H1 (cell line): ENCODE measurements around the gene BCL2L11. TPM values are rescaled to one million over a fixed set of nuclear protein-coding genes. Genes with fewer than 3 reads are reported as not detected.

Experiments used
- CTCF ChIA-PET: fragments of 300-600 bp; sonication (Branson Sonifier 250); formaldehyde crosslinking; loops from one replicate; lab custom pipeline; 2021; ENCODE audit not compliant: partially characterized antibody; lab: Charles Lee
- POLR2A ChIA-PET: fragments of 300-600 bp; sonication (Branson Sonifier 250); formaldehyde crosslinking; loops from one replicate; lab custom pipeline; 2021; ENCODE audit warnings: inconsistent platforms; ENCODE audit not compliant: partially characterized antibody; lab: Charles Lee
- DNase-seq, 2 experiments: peaks; one replicate each; pipeline versions ENCODE4 v3.0.0 to v3.0.0-alpha.2; 2010 to 2022; ENCODE audit warnings: low spot score in 2 of 2, low read depth in 1 of 2, mixed read lengths in 1 of 2
- FAIRE-seq: peaks from 2 replicates; lab custom pipeline; 2011; peaks lifted over from hg19 to GRCh38; lab: Jason Lieb, UNC
- H2AFZ ChIP-seq: 2 replicates; pipeline ENCODE4 v1.8.1; 2012; ENCODE audit warnings: low read length, inconsistent platforms
- H2AK5ac ChIP-seq: 2 replicates; pipeline ENCODE4 v1.6.1; 2013; ENCODE audit warnings: low read depth, low read length
- H2BK120ac ChIP-seq: replicated peaks from 2 replicates; pipeline ENCODE3; 2013; ENCODE audit warnings: low read depth, low read length, inconsistent platforms
- H2BK12ac ChIP-seq: 2 replicates; pipeline ENCODE4 v1.6.1; 2013; ENCODE audit warnings: low read depth, low read length
- H2BK15ac ChIP-seq: 2 replicates; pipeline ENCODE4 v1.6.1; 2013; ENCODE audit warnings: low read length
- H2BK20ac ChIP-seq: 2 replicates; pipeline ENCODE4 v1.6.1; 2013; ENCODE audit warnings: low read length
- H2BK5ac ChIP-seq: 2 replicates; pipeline ENCODE4 v1.6.1; 2013; ENCODE audit warnings: low read depth, low read length
- H3K14ac ChIP-seq: 2 replicates; pipeline ENCODE4 v1.6.1; 2013; ENCODE audit warnings: inconsistent platforms; ENCODE audit not compliant: insufficient read length
- H3K18ac ChIP-seq: 2 replicates; pipeline ENCODE4 v1.6.1; 2013; ENCODE audit warnings: low read length; ENCODE audit errors: extremely low read depth
- H3K23ac ChIP-seq: 2 replicates; pipeline ENCODE4 v1.6.1; 2013; ENCODE audit warnings: inconsistent platforms; ENCODE audit not compliant: insufficient read length
- H3K23me2 ChIP-seq: 2 replicates; pipeline ENCODE4 v1.6.1; 2013; ENCODE audit warnings: low read depth, low read length
- H3K27ac ChIP-seq: 2 replicates; pipeline ENCODE4 v1.6.1; 2011; ENCODE audit warnings: low read depth, low read length, inconsistent platforms
- H3K27me3 ChIP-seq, 4 experiments: replicated peaks in 1 of 4; 1 replicate in 1 of 4; 2 replicates in 3 of 4; pipeline versions ENCODE4 v1.6.1 to v1.8.1; 2011 to 2013; ENCODE audit warnings: low read length in 3 of 4, mild to moderate bottlenecking in 3 of 4, inconsistent platforms in 2 of 4, mixed read lengths in 2 of 4, moderate library complexity in 1 of 4; ENCODE audit not compliant: control insufficient read depth in 3 of 4, insufficient read depth in 3 of 4; ENCODE audit errors: extremely low read depth in 1 of 4
- H3K36me3 ChIP-seq, 4 experiments: 2 replicates each; pipeline versions ENCODE4 v1.6.1 to v1.8.1; 2011 to 2013; ENCODE audit warnings: mild to moderate bottlenecking in 4 of 4, low read length in 3 of 4, moderate library complexity in 2 of 4, control low read depth in 1 of 4, inconsistent platforms in 1 of 4; ENCODE audit not compliant: insufficient read depth in 4 of 4, control insufficient read depth in 2 of 4
- H3K4ac ChIP-seq: replicated peaks from 2 replicates; pipeline ENCODE3; 2013; ENCODE audit warnings: low read length, low read depth, mixed read lengths, inconsistent platforms; ENCODE audit not compliant: insufficient read length
- H3K4me1 ChIP-seq, 4 experiments: replicated peaks in 1 of 4; 1 replicate in 1 of 4; 2 replicates in 3 of 4; pipeline versions ENCODE4 v1.6.1 to v1.8.1; 2011 to 2013; ENCODE audit warnings: low read length in 3 of 4, inconsistent platforms in 2 of 4, mixed read lengths in 1 of 4; ENCODE audit not compliant: insufficient read depth in 4 of 4, control insufficient read depth in 3 of 4
- H3K4me2 ChIP-seq, 2 experiments: 2 replicates each; pipeline versions ENCODE4 v1.6.1 to v1.8.1; 2011 to 2013; ENCODE audit warnings: low read depth in 2 of 2, low read length in 2 of 2, control low read depth in 1 of 2, inconsistent platforms in 1 of 2, mild to moderate bottlenecking in 1 of 2; ENCODE audit not compliant: insufficient read depth in 1 of 2
- H3K4me3 ChIP-seq, 4 experiments: fragments of 200-600, 300-600 bp in 1 of 4; sonication (generic), shearing (Covaris generic), sonication (Bioruptor Twin) in 1 of 4; 2 replicates each; pipeline versions ENCODE4 v1.5.1 to v1.8.1; 2011 to 2016; ENCODE audit warnings: low read length in 4 of 4, low read depth in 3 of 4, control low read depth in 2 of 4, inconsistent platforms in 2 of 4, mild to moderate bottlenecking in 2 of 4, mixed read lengths in 1 of 4, moderate library complexity in 1 of 4; ENCODE audit not compliant: insufficient read depth in 2 of 4; ENCODE audit errors: extremely low read depth in 1 of 4
- H3K56ac ChIP-seq: replicated peaks from 2 replicates; pipeline ENCODE3; 2013; ENCODE audit warnings: low read depth, mild to moderate bottlenecking, mixed read lengths, low read length, inconsistent platforms; ENCODE audit not compliant: insufficient read length
- H3K79me1 ChIP-seq: 2 replicates; pipeline ENCODE4 v1.6.1; 2013; ENCODE audit warnings: low read depth, low read length, control low read depth
- H3K79me2 ChIP-seq, 2 experiments: 2 replicates each; pipeline versions ENCODE4 v1.6.1 to v1.8.1; 2012 to 2013; ENCODE audit warnings: low read length in 2 of 2, mild to moderate bottlenecking in 2 of 2, inconsistent platforms in 1 of 2; ENCODE audit not compliant: insufficient read depth in 2 of 2, control insufficient read depth in 1 of 2
- H3K9ac ChIP-seq, 4 experiments: replicated peaks in 1 of 4; 1 replicate in 1 of 4; 2 replicates in 3 of 4; pipeline versions ENCODE4 v1.6.1 to v1.8.1; 2011 to 2013; ENCODE audit warnings: low read depth in 3 of 4, low read length in 3 of 4, control low read depth in 2 of 4, mild to moderate bottlenecking in 2 of 4, moderate library complexity in 2 of 4, inconsistent platforms in 1 of 4; ENCODE audit errors: extremely low read depth in 1 of 4
- H3K9me3 ChIP-seq, 2 experiments: 2 replicates each; pipeline versions ENCODE4 v1.6.1 to v1.8.1; 2012 to 2013; ENCODE audit warnings: mild to moderate bottlenecking in 2 of 2, moderate library complexity in 2 of 2, control low read depth in 1 of 2, inconsistent platforms in 1 of 2, low read depth in 1 of 2, low read length in 1 of 2, mixed read lengths in 1 of 2; ENCODE audit not compliant: insufficient read depth in 2 of 2
- H4K20me1 ChIP-seq, 2 experiments: replicated peaks in 1 of 2; 2 replicates each; pipeline versions ENCODE3 to v1.8.1; 2011 to 2013; ENCODE audit warnings: inconsistent platforms in 2 of 2, low read length in 2 of 2, mild to moderate bottlenecking in 1 of 2; ENCODE audit not compliant: insufficient read depth in 2 of 2, control insufficient read depth in 1 of 2
- H4K5ac ChIP-seq: 2 replicates; pipeline ENCODE4 v1.6.1; 2013; ENCODE audit warnings: low read length, low read depth, mixed read lengths, inconsistent platforms; ENCODE audit not compliant: insufficient read length
- H4K8ac ChIP-seq: 2 replicates; pipeline ENCODE4 v1.8.0; 2013; ENCODE audit warnings: mild to moderate bottlenecking, moderate library complexity, low read length, inconsistent platforms; ENCODE audit not compliant: insufficient read depth; ENCODE audit errors: extremely low read depth
- H4K91ac ChIP-seq: replicated peaks from 2 replicates; pipeline ENCODE3; 2013; ENCODE audit warnings: low read length, mixed read lengths, inconsistent platforms; ENCODE audit not compliant: insufficient read length
- JUND ChIP-seq: IDR thresholded peaks from 2 replicates; pipeline ENCODE4 v1.6.1; 2011; ENCODE audit warnings: mild to moderate bottlenecking, improper control_type of control experiment, low read length
- SIX5 ChIP-seq: IDR thresholded peaks from 2 replicates; pipeline ENCODE4 v1.6.1; 2011; ENCODE audit warnings: mild to moderate bottlenecking, low read depth, low read length
- TBP ChIP-seq: IDR thresholded peaks from 2 replicates; pipeline ENCODE4 v1.6.1; 2011; ENCODE audit warnings: low read depth, low read length, improper control_type of control experiment
- WGBS, 2 experiments: shearing (Covaris generic) in 1 of 2; methylation state at CpG; one replicate each; pipeline versions ENCODE4 v1.1.6 to v1.1.7; 2013 to 2015; ENCODE audit warnings: low lambda C conversion rate in 2 of 2, mixed read lengths in 2 of 2, inconsistent platforms in 1 of 2, low coverage in 1 of 2, missing lambda C conversion rate in 1 of 2; ENCODE audit not compliant: insufficient replicate concordance in 2 of 2, insufficient coverage in 1 of 2, insufficient read length in 1 of 2; ENCODE audit errors: extremely low coverage in 1 of 2, missing lambda C conversion rate in 1 of 2; 5-methylcytosine and 5-hydroxymethylcytosine counted together
- polyA plus RNA-seq, 7 experiments: library from polyadenylated mRNA; depleted of rRNA in 3 of 7; stranded (reverse) in 5 of 7; unstranded in 2 of 7; fragments of >200 nt in 5 of 7; fragments of 200-250 nt in 2 of 7; gene quantifications; 1 replicate in 5 of 7; 2 replicates in 1 of 7; 4 replicates in 1 of 7; pipeline versions ENCODE4 v1.2.1 to v1.2.3, GENCODE V29; 2011 to 2013; ENCODE audit warnings: missing spikeins in 2 of 7, mixed read lengths in 2 of 7
- total RNA-seq: library from RNA; stranded (reverse); fragmentation: NEBNext Ultra II Directional; extraction: Animal tissue kit (Norgen Biotek cat#: 25700); gene quantifications from 2 replicates; pipeline ENCODE4 v1.2.1, GENCODE V29; 2021

BCL2L11 gene
- total and polyA plus RNA-seq, 2 of the 8 experiments (the other 6 are each of a cell fraction or from before 2014, with no cell fraction given), result 7.5 to 22.9 TPM

GRCh38 chr2:111135237-111135909 is 14.7 kb downstream of the BCL2L11 start:
- Histone ChIP-seq H3K14ac (no peak overlapping the region), H3K27ac (no peak overlapping the region), H2AFZ (no peak overlapping the region), H3K36me3 (peaks cover 0 to 19% (median 4%) of the 10 kb centered on the region in 4 experiments; a peak in 4 of 8 replicates), H3K4ac (no peak overlapping the region), H3K56ac (no peak overlapping the region), H3K27me3 (no peaks in the 10 kb centered on the region), H3K4me1 (peaks cover 0 to 5% (median 0%) of the 10 kb centered on the region in 4 experiments; a peak in 2 of 7 replicates), H3K4me3 (no peak overlapping the region), H3K9ac (no peak overlapping the region), H3K18ac (no peak overlapping the region), H2AK5ac (no peak overlapping the region), H4K91ac (no peak overlapping the region), H2BK12ac (no peak overlapping the region), H2BK15ac (no peak overlapping the region), H2BK120ac (no peak overlapping the region), H4K5ac (no peak overlapping the region), H2BK20ac (no peak overlapping the region), H3K9me3 (no peaks in the 10 kb centered on the region), H2BK5ac (no peak overlapping the region), H3K79me1 (peaks cover 16% of the 10 kb centered on the region), H3K4me2 (no peak overlapping the region), H3K23me2 (no peaks in the 10 kb centered on the region), H3K79me2 (peaks cover 5 to 80% of the 10 kb centered on the region in 2 experiments; a peak in 3 of 4 replicates), H4K8ac (no peak overlapping the region), H3K23ac (no peak overlapping the region), H4K20me1 (peaks cover 3 to 17% of the 10 kb centered on the region in 2 experiments)
- DNase-seq (no peak), FAIRE-seq (no peak)
- WGBS, 2 experiments, result 93% methylated on average over 3 of the region's 3 CpGs; no CpG with 5 or more reads in 1 of the 2 experiments
- ChIA-PET POLR2A (interaction anchor here (1.1 to 1.4 kb wide), 2 partner anchors 9 to 14 kb away, joined by 3 to 4 read pairs; partner anchors contain the start of gene BCL2L11), CTCF (interaction anchor here (0.6 to 1.7 kb wide), 6 partner anchors 9 to 515 kb away, joined by 3 to 9 read pairs (median 3); no protein-coding TSS in a partner anchor)
- TF ChIP-seq TBP (0 out of 2 replicates have a peak, but pooled peaks have one; percentile 24), SIX5 (no peak), JUND (no peak)
